CD4-positive, alpha-beta T cell treated with Interleukin-4 for 4 hours (primary cell): Measurements from ENCODE around the gene BLOC1S1.
"Not testable (repeated sequence)": the region's sequence is repeated elsewhere in the genome, so short reads cannot be mapped to it uniquely, and the experiment has no call there.

ENCODE experiments used
- DNase-seq: peaks from one replicate; pipeline ENCODE4 v3.0.0-alpha.2; 2020

The BLOC1S1 gene

DNA sequence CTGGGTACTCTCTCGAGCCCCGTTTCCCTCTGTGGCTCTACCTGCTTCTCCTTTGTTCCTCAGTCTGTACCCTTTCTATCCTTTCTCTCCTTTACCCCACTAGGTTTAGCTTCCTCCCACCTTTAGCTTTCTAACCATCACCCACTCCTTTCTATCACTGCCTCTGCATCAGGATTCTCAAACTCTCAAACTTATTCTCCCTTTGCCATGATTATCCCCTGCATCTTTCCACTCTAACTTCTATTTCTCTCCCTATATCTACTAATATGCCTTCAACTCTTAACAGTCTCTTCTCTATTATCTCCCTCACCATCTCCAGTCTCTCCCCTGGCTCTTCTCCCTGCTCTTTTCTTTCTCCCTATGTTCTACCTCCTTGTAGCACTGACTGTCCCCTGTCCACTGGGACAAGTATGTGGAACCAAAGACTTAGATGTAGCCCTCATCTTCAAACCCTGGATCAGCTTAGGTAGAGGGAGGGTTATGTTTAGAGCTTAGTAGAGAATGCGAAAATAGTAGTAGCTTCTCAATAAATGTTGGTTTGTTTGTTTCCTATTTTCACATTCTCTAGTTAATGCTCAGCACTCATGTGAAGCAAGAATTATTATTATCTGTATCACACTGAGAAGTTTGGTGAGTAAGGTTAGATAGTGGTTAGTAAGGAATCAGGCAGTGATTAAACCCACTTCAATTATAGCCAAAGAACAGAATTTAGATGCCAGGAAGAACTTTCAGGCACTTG is 30.5 kb downstream of the BLOC1S1 start:
- no peak for DNase-seq

DNA sequence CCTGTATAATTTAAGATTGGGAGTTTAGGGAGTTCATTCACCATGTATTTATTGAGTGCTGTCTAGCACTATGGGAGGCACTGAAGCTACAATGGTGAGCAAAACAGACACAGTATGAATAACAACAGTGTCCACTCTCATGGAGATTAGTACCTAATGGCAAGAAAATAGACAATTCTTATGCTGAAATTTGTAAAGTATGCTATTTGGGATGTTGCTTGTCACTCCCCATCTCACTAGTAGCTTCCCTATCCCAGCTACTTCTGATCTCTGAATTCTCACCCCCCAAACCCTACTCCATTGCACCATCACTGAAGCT is 31.0 kb downstream of the BLOC1S1 start:
- DNase-seq = no peak

DNA sequence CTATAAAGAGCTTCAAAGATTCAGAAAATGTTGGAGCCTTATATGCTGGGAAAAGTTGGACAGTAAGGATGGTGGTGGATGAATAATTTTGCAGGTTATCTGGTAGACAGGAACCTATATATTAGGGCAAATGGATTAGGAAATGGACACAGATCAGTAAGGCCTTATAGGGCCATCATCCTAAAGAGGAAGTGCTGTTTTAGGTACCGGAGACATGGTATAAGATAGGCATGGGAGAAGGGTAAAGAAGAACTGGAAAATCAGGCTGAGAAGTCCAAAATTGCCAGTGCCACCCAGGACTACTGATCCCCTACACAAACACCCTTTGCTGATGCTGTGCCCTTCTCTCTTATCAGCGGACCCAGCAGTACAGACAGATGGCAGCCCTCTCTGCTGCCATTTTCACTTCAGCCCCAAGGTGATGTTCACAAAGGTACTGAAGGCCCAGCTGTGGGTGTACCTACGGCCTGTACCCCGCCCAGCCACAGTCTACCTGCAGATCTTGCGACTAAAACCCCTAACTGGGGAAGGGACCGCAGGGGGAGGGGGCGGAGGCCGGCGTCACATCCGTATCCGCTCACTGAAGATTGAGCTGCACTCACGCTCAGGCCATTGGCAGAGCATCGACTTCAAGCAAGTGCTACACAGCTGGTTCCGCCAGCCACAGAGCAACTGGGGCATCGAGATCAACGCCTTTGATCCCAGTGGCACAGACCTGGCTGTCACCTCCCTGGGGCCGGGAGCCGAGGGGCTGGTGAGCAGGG is 32.6 kb downstream of the BLOC1S1 start:
- DNase-seq = no peak

DNA sequence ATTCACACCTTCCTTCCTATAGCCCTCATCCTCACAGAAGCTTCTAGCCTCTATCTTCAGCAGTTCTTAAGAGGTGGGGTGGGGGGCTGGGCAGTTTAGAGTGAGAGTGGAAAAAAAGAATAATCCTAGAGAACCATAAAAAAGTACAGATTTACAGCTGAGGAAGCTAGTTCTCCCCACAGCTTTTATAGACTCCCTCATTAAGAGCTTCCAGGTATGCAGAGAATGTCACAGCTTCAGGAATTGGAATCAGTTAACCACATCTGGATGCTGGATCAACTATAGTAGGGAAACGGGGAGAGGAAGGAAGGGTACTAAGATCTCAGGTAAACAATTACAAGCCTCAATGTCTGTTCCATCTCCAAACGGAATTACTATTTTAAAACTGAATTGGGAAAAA is 39.4 kb downstream of the BLOC1S1 start:
- no peak for DNase-seq

DNA sequence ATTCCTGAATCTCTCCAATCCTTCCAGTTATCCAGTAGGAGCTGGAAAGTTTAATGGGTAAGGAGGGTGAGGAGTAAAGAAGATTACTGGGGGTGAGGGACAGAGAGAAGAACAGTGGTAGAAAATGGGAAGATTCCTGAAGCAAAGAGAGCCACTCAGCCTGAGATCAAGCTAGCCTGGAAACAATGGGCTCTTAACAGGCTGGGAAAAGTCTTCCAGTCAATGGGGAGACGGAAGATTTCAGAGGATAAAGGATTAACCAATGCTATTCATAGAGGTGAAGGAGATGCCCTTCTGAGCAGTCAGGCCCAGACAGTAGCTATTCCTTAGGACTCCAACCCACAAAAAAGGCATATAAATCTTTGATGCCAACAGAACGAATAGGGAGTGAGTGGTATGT is 41.9 kb downstream of the BLOC1S1 start:
- no peak for DNase-seq

DNA sequence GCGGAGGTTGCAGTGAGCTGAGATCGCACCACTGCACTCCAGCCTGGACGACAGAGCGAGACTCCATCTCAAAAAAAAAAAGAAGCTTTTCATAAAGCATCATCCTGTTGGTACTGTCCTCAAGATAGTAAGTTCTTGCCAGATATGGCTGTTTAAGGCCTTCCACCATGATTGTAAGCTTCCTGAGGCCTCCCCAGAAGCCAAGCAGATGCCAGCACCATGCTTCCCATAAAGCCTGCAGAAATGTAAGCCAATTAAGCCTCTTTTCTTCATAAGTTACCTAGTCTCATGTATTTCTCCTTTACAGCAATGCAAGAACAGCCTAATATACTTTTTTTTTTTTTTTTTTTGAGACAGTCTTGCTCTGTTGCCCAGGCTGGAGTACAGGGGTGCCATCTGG is 42.7 kb downstream of the BLOC1S1 start:
- DNase-seq = not testable (repeated sequence)

DNA sequence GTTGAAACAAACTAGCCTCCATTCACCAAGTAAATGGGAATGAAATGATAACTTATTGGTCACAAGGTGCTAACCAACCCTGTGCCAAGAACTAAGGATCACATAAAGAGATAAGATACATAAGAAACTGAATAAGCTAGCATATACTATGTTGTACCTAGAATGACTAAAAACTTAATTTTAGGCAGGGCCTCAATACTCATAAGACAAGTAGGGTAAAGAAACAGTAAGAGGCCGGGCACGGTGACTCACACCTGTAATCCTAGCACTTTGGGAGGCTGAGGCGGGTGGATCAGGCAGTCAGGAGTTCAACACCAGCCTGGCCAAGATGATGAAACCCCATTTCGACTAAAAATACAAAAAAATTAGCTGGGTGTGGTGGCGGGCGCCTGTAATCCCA is 44.8 kb downstream of the BLOC1S1 start:
- DNase-seq = no peak

DNA sequence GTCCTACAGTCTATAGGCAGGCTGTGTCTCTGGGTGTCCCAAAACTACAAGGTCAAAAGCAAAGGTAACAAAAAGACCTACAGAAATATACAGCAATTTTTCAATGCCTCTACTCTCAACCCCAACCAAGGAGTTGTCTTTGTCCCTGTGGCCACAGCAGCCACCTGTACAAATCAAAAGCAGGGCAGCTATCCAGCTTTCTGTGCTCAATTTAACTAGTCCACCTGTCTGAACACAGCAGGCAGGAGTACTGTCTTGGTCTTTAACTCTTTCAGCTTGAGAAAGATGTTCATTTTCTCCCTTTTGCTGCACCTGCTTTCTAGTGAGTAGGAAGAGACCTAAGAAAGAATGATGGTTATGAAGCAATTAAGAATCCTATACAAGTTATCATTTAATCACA is 46.8 kb downstream of the BLOC1S1 start:
- DNase-seq = no peak

DNA sequence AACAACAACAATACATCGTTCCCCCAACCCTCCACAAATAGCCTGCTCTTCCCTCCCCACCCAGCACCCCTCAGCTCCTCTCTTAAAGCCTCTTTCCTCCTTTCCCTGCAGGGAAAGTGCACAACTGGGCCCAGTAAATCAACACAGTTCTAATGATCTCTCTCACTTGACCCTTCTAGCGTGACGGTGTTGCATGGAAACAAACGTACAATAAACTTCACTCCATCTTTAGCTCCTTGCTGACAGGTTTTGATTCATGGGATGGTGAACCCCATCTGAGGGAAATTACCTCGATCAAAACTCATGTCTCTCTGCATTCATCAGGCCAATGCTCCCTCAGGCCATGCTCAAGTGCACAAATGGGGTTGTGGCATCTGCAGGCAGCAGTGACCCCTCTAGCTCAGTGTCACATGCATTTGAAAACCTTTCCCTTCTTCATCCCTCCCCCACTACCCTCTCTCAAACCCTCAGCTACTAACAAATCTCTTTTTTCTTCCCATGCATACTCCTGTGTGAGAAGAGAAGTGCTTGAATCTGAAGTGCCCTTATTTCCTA is 50.0 kb downstream of the BLOC1S1 start:
- no peak for DNase-seq

DNA sequence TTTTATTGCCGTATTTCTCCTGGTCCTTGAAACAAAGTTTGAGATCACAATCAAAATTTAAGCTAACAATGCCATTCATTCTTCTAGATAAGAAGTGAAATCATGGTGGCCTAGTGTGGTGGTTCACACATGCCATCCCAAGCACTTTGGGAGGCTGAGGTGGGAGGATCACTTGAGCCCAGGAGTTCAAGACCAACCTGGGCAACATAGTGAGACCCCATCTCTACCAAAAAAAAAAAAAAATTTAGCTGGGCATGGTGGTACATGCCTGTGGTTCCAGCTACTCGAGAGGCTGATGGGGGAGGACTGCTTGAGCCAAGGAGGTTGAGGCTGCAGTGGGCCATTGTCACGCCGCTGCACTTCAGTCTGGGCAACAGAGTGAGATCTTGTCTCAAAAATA is 51.3 kb downstream of the BLOC1S1 start:
- no peak for DNase-seq
